MM.1S (cell line): ENCODE measurements around the gene CHGA.

Source experiments
- DNase-seq: peaks from one replicate; pipeline ENCODE4 v3.0.0-alpha.2; 2015
- H2AFZ ChIP-seq: fragments of 300-600 bp; sonication (generic); 2 replicates; pipeline ENCODE4 v1.6.0; 2016; ENCODE audit warnings: antibody characterized with exemption, low read length
- H3F3A ChIP-seq: fragments of 300-600 bp; sonication (generic); 2 replicates; pipeline ENCODE4 v1.6.1; 2016; ENCODE audit warnings: mild to moderate bottlenecking, antibody characterized with exemption, low read length, moderate library complexity, mixed read lengths; ENCODE audit not compliant: insufficient read depth
- H3K27ac ChIP-seq: fragments of 300-600 bp; sonication (generic); 2 replicates; pipeline ENCODE4 v1.5.1; 2016; ENCODE audit warnings: mild to moderate bottlenecking, low read length
- H3K27me3 ChIP-seq: fragments of 300-600 bp; sonication (generic); replicated peaks from 2 replicates; pipeline ENCODE4 v1.6.0; 2016; ENCODE audit warnings: low read length; ENCODE audit not compliant: insufficient read depth
- H3K36me3 ChIP-seq: fragments of 300-600 bp; sonication (generic); replicated peaks from 2 replicates; pipeline ENCODE4 v1.6.1; 2016; ENCODE audit warnings: mild to moderate bottlenecking, low read length, mixed read lengths; ENCODE audit not compliant: insufficient read depth
- H3K4me1 ChIP-seq: fragments of 300-600 bp; sonication (generic); 2 replicates; pipeline ENCODE4 v1.6.1; 2016; ENCODE audit warnings: low read length, mixed read lengths
- H3K4me2 ChIP-seq: fragments of 300-600 bp; sonication (generic); 2 replicates; pipeline ENCODE4 v1.6.0; 2016; ENCODE audit warnings: low read depth, low read length
- H3K4me3 ChIP-seq: fragments of 300-600 bp; sonication (generic); 2 replicates; pipeline ENCODE4 v1.5.1; 2016; ENCODE audit warnings: low read length, mixed read lengths
- H3K79me2 ChIP-seq: fragments of 300-600 bp; sonication (generic); 2 replicates; pipeline ENCODE4 v1.6.1; 2016; ENCODE audit warnings: mixed run types, low read length, mixed read lengths
- H3K9ac ChIP-seq: fragments of 300-600 bp; sonication (generic); 2 replicates; pipeline ENCODE4 v1.6.1; 2016; ENCODE audit warnings: low read length, mixed read lengths
- H3K9me2 ChIP-seq: fragments of 300-600 bp; sonication (generic); replicated peaks from 2 replicates; pipeline ENCODE4 v1.6.1; 2016; ENCODE audit warnings: mild to moderate bottlenecking, low read length, mixed read lengths; ENCODE audit not compliant: insufficient read depth
- H3K9me3 ChIP-seq: fragments of 300-600 bp; sonication (generic); replicated peaks from 2 replicates; pipeline ENCODE4 v1.6.1; 2016; ENCODE audit warnings: mild to moderate bottlenecking, low read length, mixed read lengths; ENCODE audit not compliant: insufficient read depth
- H4K20me1 ChIP-seq: fragments of 300-600 bp; sonication (generic); 2 replicates; pipeline ENCODE4 v1.6.1; 2016; ENCODE audit warnings: mild to moderate bottlenecking, low read length, moderate library complexity, mixed read lengths; ENCODE audit not compliant: insufficient read depth
- CTCF ChIP-seq: fragments of 300-600 bp; sonication (generic); IDR thresholded peaks from 2 replicates; pipeline ENCODE4 v1.5.1; 2016; ENCODE audit warnings: antibody characterized with exemption, low read length, mixed read lengths
- EZH2 ChIP-seq: fragments of 300-600 bp; sonication (generic); optimal IDR thresholded peaks from 2 replicates; pipeline ENCODE3; 2017; ENCODE audit warnings: low read depth, mild to moderate bottlenecking, antibody characterized with exemption, low read length, mixed read lengths
- EZH2phosphoT487 ChIP-seq: fragments of 300-600 bp; sonication (generic); IDR thresholded peaks from 2 replicates; pipeline ENCODE4 v1.6.1; 2018; ENCODE audit warnings: antibody characterized with exemption, low read length

The CHGA gene

DNA sequence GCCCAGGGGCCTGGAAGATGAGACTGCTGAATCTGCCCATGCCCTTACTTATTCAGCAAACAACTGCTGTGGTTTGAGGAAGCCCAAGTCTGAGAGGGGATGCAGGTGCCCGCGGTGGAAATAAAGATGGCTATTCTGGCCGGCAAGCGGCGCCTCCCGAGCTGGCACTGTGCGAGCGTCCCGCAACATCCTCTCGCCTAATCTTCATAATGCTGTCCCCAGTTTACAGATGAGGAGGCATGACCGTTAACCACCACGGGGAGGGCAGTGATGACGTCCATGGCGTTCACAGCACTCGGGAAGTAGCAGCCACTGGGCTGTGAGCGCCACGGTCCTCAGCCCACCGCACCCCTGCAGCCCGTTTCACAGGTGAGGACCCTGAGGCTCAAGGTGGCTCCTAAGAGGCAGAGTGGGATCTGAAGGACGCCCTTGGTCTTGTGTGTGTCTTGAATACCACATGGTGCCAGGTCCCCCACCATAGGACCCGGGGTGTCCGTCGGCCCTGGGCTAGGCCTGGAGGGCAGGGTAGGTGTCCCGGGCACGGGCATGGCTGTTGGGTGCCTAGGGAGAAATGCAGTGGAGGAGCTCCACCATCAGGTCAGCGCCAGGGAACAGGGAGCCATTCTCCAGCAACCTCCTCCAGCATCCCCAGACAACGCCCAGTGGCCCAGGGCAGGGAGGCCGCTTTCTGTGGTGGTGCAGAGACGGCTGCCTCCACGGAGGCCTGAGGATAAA lies 20.2 kb downstream of the CHGA start:
- Histone ChIP-seq H3F3A (no peaks in the 10 kb centered on the region), H4K20me1 (no peaks in the 10 kb centered on the region), H3K9me2 (no peaks in the 10 kb centered on the region), H3K9ac (no peak overlapping the region), H2AFZ (no peak overlapping the region), H3K4me2 (no peak overlapping the region), H3K27me3 (no peaks in the 10 kb centered on the region), H3K4me1 (no peaks in the 10 kb centered on the region), H3K79me2 (no peaks in the 10 kb centered on the region), H3K4me3 (no peak overlapping the region), H3K36me3 (no peaks in the 10 kb centered on the region), H3K27ac (no peak overlapping the region), H3K9me3 (no peaks in the 10 kb centered on the region)
- TF ChIP-seq CTCF, result no peak
- no peak for TF ChIP-seq EZH2
- no peak for TF ChIP-seq EZH2phosphoT487
- no peak for DNase-seq

DNA sequence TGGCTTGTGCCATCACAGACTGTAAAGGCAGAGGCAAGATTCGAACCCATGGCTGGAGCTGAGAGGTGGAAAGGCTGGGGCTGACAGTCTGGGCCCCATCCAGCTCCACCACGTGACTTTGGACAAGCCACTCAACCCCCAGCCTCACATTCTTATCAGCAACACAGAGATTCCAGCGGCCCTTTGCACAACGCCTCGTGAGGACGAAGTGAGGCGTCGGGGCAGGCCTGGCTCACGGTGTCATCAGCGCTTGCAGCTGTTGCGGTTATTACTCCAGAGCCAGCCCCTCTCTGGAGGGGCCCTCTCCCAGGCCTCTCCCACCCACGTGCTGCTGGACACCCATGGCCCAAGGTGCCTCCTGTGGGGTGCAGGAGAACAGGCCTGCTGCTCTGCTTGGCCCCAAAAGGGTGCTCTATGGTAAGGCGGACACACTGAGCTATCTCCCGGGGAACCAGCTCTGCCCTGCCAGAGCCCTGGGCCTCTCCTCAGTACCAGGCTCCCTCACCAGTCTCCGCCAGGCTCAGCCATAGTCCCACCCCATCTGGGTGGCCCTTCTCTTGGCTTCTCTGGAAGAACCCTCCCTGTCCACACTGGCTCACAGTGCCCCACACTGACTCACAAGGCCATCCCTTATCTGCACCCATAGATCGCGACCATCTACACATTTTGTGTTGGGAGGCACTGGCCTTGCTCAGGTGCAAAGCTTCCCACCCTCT lies 21.1 kb downstream of the CHGA start:
- Histone ChIP-seq H3K79me2 (no peaks in the 10 kb centered on the region), H3K9ac (no peak overlapping the region), H3K9me2 (no peaks in the 10 kb centered on the region), H3K27me3 (no peaks in the 10 kb centered on the region), H3K9me3 (no peaks in the 10 kb centered on the region), H3K4me3 (no peak overlapping the region), H4K20me1 (no peaks in the 10 kb centered on the region), H2AFZ (no peak overlapping the region), H3K4me2 (no peak overlapping the region), H3F3A (no peaks in the 10 kb centered on the region), H3K27ac (no peak overlapping the region), H3K36me3 (no peaks in the 10 kb centered on the region), H3K4me1 (no peaks in the 10 kb centered on the region)
- no peak for DNase-seq
- TF ChIP-seq EZH2phosphoT487, result no peak
- no peak for TF ChIP-seq CTCF
- no peak for TF ChIP-seq EZH2

- H4K20me1 ChIP-seq, result no peaks in the 10 kb centered on the region
- no peak for DNase-seq
- H3F3A ChIP-seq, result no peaks in the 10 kb centered on the region
- no peaks in the 10 kb centered on the region for H3K79me2 ChIP-seq
- no peak for TF ChIP-seq CTCF
- TF ChIP-seq EZH2phosphoT487, result no peak
- no peak for TF ChIP-seq EZH2
- H3K36me3 ChIP-seq, result no peaks in the 10 kb centered on the region
- no peak overlapping the region for H3K9ac ChIP-seq
- no peaks in the 10 kb centered on the region for H3K27me3 ChIP-seq
- H3K9me3 ChIP-seq, result no peaks in the 10 kb centered on the region
- no peak overlapping the region for H3K4me2 ChIP-seq
- no peak overlapping the region for H3K4me3 ChIP-seq
- H3K9me2 ChIP-seq, result no peaks in the 10 kb centered on the region
- no peak overlapping the region for H3K27ac ChIP-seq
- H2AFZ ChIP-seq, result no peak overlapping the region
- H3K4me1 ChIP-seq, result no peaks in the 10 kb centered on the region
Observed at GRCh38 chr14:92944976-92945375, 22.0 kb downstream of the CHGA start.
